ENCODE measurements around the gene RNF220. TPM values are rescaled to one million over a fixed set of nuclear protein-coding genes. Genes with fewer than 3 reads are reported as not detected.

The RNF220 gene
- polyA plus RNA-seq, 1 donor (not counting 4 experiments of a cell fraction or from before 2014, with no cell fraction given) = 42.7 TPM

DNA sequence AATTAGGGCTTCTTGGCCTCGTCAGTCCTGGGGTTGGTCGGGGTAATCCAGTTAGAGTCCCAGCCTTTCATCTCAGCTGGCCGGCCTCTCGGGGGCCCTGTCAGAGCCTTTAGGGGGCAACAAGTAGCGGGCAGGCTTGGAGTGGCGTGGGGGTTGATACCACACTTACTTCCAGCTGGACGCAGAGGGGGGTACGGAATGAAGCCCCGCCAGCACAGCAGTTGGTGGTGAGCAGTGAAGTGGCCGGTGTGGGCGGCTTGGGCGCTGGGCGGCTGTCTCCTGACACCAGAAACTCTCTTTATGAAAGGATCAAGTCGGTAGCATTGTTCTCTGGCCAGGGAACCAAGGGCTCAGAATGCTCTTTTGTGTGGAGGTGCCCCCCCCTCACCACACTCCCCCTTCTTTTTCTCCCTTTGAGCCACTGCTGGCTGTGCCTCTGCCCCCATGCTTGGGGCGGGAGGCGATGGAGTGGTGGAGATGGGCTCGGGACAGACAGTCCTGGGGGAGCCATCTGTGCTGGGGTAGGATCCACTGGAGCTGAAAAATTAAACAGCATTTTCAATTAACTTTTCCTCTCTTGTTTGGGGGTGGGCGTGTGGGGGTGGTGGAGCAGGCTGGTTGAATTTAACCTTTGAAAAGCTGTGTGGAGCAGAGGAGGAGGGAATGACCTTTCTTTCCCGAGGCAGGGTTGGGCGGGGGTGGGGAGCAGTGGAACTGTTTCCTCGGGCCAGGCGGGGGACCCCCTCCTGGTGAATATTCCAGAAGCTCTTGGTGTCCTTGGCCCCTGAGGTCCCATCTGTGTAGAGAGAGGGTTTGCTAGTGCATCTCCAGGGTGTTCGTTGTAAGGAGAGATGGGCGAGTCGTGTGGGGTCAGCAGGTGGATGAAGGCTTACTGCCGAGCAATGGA lies 102.7 kb downstream of the RNF220 start:
- H3K9me1 ChIP-seq (ENCODE audit: control insufficient read depth, extremely low read depth, insufficient read depth, low read length) = no peaks in the 10 kb centered on the region
- DNase-seq (ENCODE audit: low read depth, low spot score) = no peak
- peaks cover 13% of the 10 kb centered on the region for H3K4me1 ChIP-seq (ENCODE audit: control insufficient read depth, extremely low read depth, insufficient read depth, low read length)
- peaks cover 24% of the 10 kb centered on the region for H3K27me3 ChIP-seq (ENCODE audit: control insufficient read depth, extremely low read depth, insufficient read depth, low read length)
- no peaks in the 10 kb centered on the region for H4K20me1 ChIP-seq (ENCODE audit: control insufficient read depth, extremely low read depth, insufficient read depth, low read length)
- H3K4me2 ChIP-seq (ENCODE audit: control insufficient read depth, extremely low read depth, insufficient read depth, low read depth, low read length) = no peak overlapping the region
- no peaks in the 10 kb centered on the region for H3K79me2 ChIP-seq (ENCODE audit: control insufficient read depth, insufficient read depth, low read length)
- no peaks in the 10 kb centered on the region for H3K9me3 ChIP-seq (ENCODE audit: control insufficient read depth, low read depth, low read length)
- H3K4me3 ChIP-seq (ENCODE audit: control insufficient read depth in 2 of 3, extremely low read depth in 1 of 3, insufficient read depth in 2 of 3, low read depth in 1 of 3, low read length in 3 of 3) = no peak overlapping the region
- no peak for FAIRE-seq
- no peak overlapping the region for H2AFZ ChIP-seq (ENCODE audit: control insufficient read depth, low read length)
- H3K36me3 ChIP-seq (ENCODE audit: control insufficient read depth in 2 of 2, extremely low read depth in 1 of 2, insufficient read depth in 2 of 2, low read length in 2 of 2) = no peaks in the 10 kb centered on the region
- no peak overlapping the region for H3K9ac ChIP-seq (ENCODE audit: control insufficient read depth, extremely low read depth, insufficient read depth, low read length)
- no peak overlapping the region for H3K27ac ChIP-seq (ENCODE audit: control insufficient read depth, insufficient read depth, low read length)
- TF ChIP-seq, protein P1, sequence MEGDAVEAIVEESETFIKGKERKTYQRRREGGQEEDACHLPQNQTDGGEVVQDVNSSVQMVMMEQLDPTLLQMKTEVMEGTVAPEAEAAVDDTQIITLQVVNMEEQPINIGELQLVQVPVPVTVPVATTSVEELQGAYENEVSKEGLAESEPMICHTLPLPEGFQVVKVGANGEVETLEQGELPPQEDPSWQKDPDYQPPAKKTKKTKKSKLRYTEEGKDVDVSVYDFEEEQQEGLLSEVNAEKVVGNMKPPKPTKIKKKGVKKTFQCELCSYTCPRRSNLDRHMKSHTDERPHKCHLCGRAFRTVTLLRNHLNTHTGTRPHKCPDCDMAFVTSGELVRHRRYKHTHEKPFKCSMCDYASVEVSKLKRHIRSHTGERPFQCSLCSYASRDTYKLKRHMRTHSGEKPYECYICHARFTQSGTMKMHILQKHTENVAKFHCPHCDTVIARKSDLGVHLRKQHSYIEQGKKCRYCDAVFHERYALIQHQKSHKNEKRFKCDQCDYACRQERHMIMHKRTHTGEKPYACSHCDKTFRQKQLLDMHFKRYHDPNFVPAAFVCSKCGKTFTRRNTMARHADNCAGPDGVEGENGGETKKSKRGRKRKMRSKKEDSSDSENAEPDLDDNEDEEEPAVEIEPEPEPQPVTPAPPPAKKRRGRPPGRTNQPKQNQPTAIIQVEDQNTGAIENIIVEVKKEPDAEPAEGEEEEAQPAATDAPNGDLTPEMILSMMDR (optimal IDR thresholded peaks at IDR 0.05 in 1 of 3, IDR thresholded peaks at IDR 0.05 in 1 of 3, conservative IDR thresholded peaks at IDR 0.05 in 1 of 3; ENCODE audit: extremely low read depth in 1 of 3, insufficient read depth in 2 of 3, low read length in 3 of 3) = no peak
- TF ChIP-seq EZH2 (IDR thresholded peaks at IDR 0.05; ENCODE audit: low read length) = no peak
- dilution Hi-C loops (cut with MboI; ENCODE audit: extremely low pct_ligation_motif_present, low sequenced_read_pairs) = no loop called here

DNA sequence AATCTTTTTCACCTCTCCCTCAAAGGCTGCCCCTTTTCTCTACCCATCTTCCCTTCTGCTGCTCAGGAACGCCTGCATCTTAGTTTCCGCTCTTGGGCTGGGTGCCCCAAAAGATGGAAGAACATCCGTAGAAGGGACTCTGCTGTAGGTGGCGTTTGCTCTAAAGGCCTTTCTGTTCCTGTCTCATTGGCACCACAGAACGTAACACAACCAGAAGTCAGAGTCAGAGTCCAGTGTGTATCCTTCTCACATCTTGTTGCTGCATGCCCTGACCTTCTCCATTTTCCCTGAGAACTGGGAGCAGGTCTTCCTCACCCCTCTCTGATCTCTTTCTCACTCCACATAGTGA lies 103.3 kb downstream of the RNF220 start:
- no peak overlapping the region for H2AFZ ChIP-seq (ENCODE audit: control insufficient read depth, low read length)
- H3K4me2 ChIP-seq (ENCODE audit: control insufficient read depth, extremely low read depth, insufficient read depth, low read depth, low read length) = no peak overlapping the region
- dilution Hi-C loops (cut with MboI; ENCODE audit: extremely low pct_ligation_motif_present, low sequenced_read_pairs) = no loop called here
- TF ChIP-seq, protein P1 (optimal IDR thresholded peaks at IDR 0.05 in 1 of 3, IDR thresholded peaks at IDR 0.05 in 1 of 3, conservative IDR thresholded peaks at IDR 0.05 in 1 of 3; ENCODE audit: extremely low read depth in 1 of 3, insufficient read depth in 2 of 3, low read length in 3 of 3) = no peak
- no peak for TF ChIP-seq EZH2 (IDR thresholded peaks at IDR 0.05; ENCODE audit: low read length)
- peaks cover 17% of the 10 kb centered on the region for H3K4me1 ChIP-seq (ENCODE audit: control insufficient read depth, extremely low read depth, insufficient read depth, low read length)
- H3K27ac ChIP-seq (ENCODE audit: control insufficient read depth, insufficient read depth, low read length) = no peak overlapping the region
- DNase-seq (ENCODE audit: low read depth, low spot score) = no peak
- no peaks in the 10 kb centered on the region for H4K20me1 ChIP-seq (ENCODE audit: control insufficient read depth, extremely low read depth, insufficient read depth, low read length)
- no peaks in the 10 kb centered on the region for H3K9me1 ChIP-seq (ENCODE audit: control insufficient read depth, extremely low read depth, insufficient read depth, low read length)
- no peaks in the 10 kb centered on the region for H3K36me3 ChIP-seq (ENCODE audit: control insufficient read depth in 2 of 2, extremely low read depth in 1 of 2, insufficient read depth in 2 of 2, low read length in 2 of 2)
- no peaks in the 10 kb centered on the region for H3K79me2 ChIP-seq (ENCODE audit: control insufficient read depth, insufficient read depth, low read length)
- no peaks in the 10 kb centered on the region for H3K9me3 ChIP-seq (ENCODE audit: control insufficient read depth, low read depth, low read length)
- peaks cover 30% of the 10 kb centered on the region for H3K27me3 ChIP-seq (ENCODE audit: control insufficient read depth, extremely low read depth, insufficient read depth, low read length)
- FAIRE-seq = no peak
- H3K4me3 ChIP-seq (ENCODE audit: control insufficient read depth in 2 of 3, extremely low read depth in 1 of 3, insufficient read depth in 2 of 3, low read depth in 1 of 3, low read length in 3 of 3) = no peak overlapping the region
- no peak overlapping the region for H3K9ac ChIP-seq (ENCODE audit: control insufficient read depth, extremely low read depth, insufficient read depth, low read length)
